ENCODE results near the gene CPLANE2. TPM values are rescaled to one million over a fixed set of nuclear protein-coding genes. Genes with fewer than 3 reads are reported as not detected.

The CPLANE2 gene
- total RNA-seq, 1 experiment from 2014 or later, result 6.3 TPM

- H3K4me3 Mint-ChIP-seq, result peak overlapping the region; percentile 69 to 83
- Histone ChIP-seq H3K79me1 (ENCODE audit: insufficient read depth, low read depth, low read length, poor library complexity, severe bottlenecking) (no peaks in the 10 kb centered on the region), H3K23me2 (ENCODE audit: insufficient read length, low read depth, low read length, poor library complexity, severe bottlenecking) (peaks cover 9% of the 10 kb centered on the region), H4K91ac (ENCODE audit: insufficient read length, low read depth, low read length) (no peak overlapping the region), H3K4me1 (ENCODE audit: insufficient read depth, low read length) (no peaks in the 10 kb centered on the region), H3K23ac (ENCODE audit: insufficient read length, low read depth, low read length) (no peak overlapping the region), H4K5ac (ENCODE audit: insufficient read length, low read depth, low read length) (no peak overlapping the region), H3K9me3 (ENCODE audit: control insufficient read depth, low read depth, low read length) (no peaks in the 10 kb centered on the region), H3K9ac (ENCODE audit: extremely low read depth, insufficient read length, low read length) (no peak overlapping the region), H3K27me3 (ENCODE audit: insufficient read depth, low read length) (peaks cover 19% of the 10 kb centered on the region; the same call in 1 of the 2 replicates), H3K79me2 (ENCODE audit: insufficient read depth, low read length) (no peaks in the 10 kb centered on the region), H3K18ac (ENCODE audit: insufficient read length, low read depth, low read length) (no peak overlapping the region), H2BK12ac (ENCODE audit: insufficient read length, low read depth, low read length) (no peak overlapping the region), H2BK15ac (ENCODE audit: low read depth, low read length) (no peak overlapping the region), H4K8ac (replicated peaks; ENCODE audit: insufficient read length, low read depth, low read length) (no peak overlapping the region), H3K56ac (ENCODE audit: insufficient read length, low read depth, low read length) (no peak overlapping the region), H2AK5ac (ENCODE audit: insufficient read length, low read length) (no peak overlapping the region), H2BK5ac (ENCODE audit: insufficient read length, low read length) (no peak overlapping the region), H3T11ph (ENCODE audit: low read length) (no peak overlapping the region), H2AFZ (ENCODE audit: low read length) (no peak overlapping the region), H3K4me2 (ENCODE audit: insufficient read depth, insufficient read length, low read length) (peak overlapping the region; percentile 65), H3K4ac (ENCODE audit: low read depth, low read length) (no peak overlapping the region), H4K20me1 (ENCODE audit: control insufficient read depth, insufficient read depth, insufficient read length) (peaks cover 4% of the 10 kb centered on the region), H2BK20ac (ENCODE audit: low read depth, low read length, poor library complexity, severe bottlenecking) (no peak overlapping the region), H3K27ac (ENCODE audit: insufficient read length, low read depth, low read length) (no peak overlapping the region), H2BK120ac (ENCODE audit: low read depth, low read length, poor library complexity, severe bottlenecking) (no peak overlapping the region), H3K14ac (ENCODE audit: insufficient read depth, low read length) (no peak overlapping the region; the same call in 1 of the 2 replicates)
- DNase-seq, result no peak
- no peak overlapping the region for H3K27ac Mint-ChIP-seq
- H3K9me3 Mint-ChIP-seq, result no peaks in the 10 kb centered on the region; a peak in 2 of 5 replicates
- WGBS (ENCODE audit: extremely low coverage, insufficient read length, low lambda C conversion rate), result no CpG with 5 or more reads among the region's 7 CpGs
- H3K27me3 Mint-ChIP-seq (ENCODE audit: low read depth), result peaks cover 75% of the 10 kb centered on the region
- no peaks in the 10 kb centered on the region for H3K36me3 Mint-ChIP-seq (ENCODE audit: insufficient read depth in 1 of 3, low read depth in 3 of 3)
- peaks cover 20 to 23% of the 10 kb centered on the region in 2 experiments for H3K4me1 Mint-ChIP-seq
- TF ChIP-seq CTCF (conservative IDR thresholded peaks at IDR 0.05), result no peak
These were observed 10.9 kb downstream of the CPLANE2 start for GRCh38 chr1:16226129-16226489.

Measured in H9 (cell line).